Motor neuron (in vitro differentiated cells): ENCODE data around the gene CELA3A. TPM values are rescaled to one million over a fixed set of nuclear protein-coding genes. Genes with fewer than 3 reads are reported as not detected.
"Not testable (repeated sequence)": the region's sequence is repeated elsewhere in the genome, so short reads cannot be mapped to it uniquely, and the experiment has no call there.

Experiments used
- ATAC-seq, 8 experiments: fragments of 200-7000 bp; cut with Tn5 transposase; replicated peaks in 6 of 8; 2 replicates each; pipeline ENCODE4 v1.8.0; 2021; ENCODE audit warnings: mild to moderate bottlenecking in 8 of 8, moderate library complexity in 8 of 8
- H3K27ac ChIP-seq, 2 donors: fragments of 250-450 bp; sonication (Bioruptor Pico); 2 replicates each; pipeline ENCODE4 v1.9.0; 2021; ENCODE audit warnings: antibody characterized with exemption in 2 of 2, mild to moderate bottlenecking in 2 of 2, moderate library complexity in 1 of 2
- H3K4me1 ChIP-seq, 2 donors: fragments of 250-450 bp; sonication (Bioruptor Pico); replicated peaks in 1 of 2; 2 replicates each; pipeline ENCODE4 v1.6.1; 2021; ENCODE audit warnings: antibody characterized with exemption in 2 of 2, mild to moderate bottlenecking in 2 of 2, moderate library complexity in 1 of 2
- H3K4me3 ChIP-seq, 5 donors: fragments of 250-450 bp; sonication (Bioruptor Pico); 2 replicates each; pipeline ENCODE4 v1.9.0; 2021; ENCODE audit warnings: antibody characterized with exemption in 5 of 5, mild to moderate bottlenecking in 5 of 5, moderate library complexity in 4 of 5
- WGBS, 10 experiments: fragments of 450-650 bp; shearing (Covaris generic); methylation state at CpG; one replicate each; pipeline ENCODE4 v1.0.0; 2022; 5-methylcytosine and 5-hydroxymethylcytosine counted together
- in situ Hi-C, 9 experiments: fragments of 400-800 bp; cut with MboI; loops; one replicate each; pipeline ENCODE4 v1.15.0; 2021; ENCODE audit warnings: low sequenced_read_pairs in 9 of 9, low pct_unique_long_range_greater_than_20kb in 2 of 9; ENCODE audit not compliant: unreplicated experiment in 9 of 9
- total RNA-seq, 8 experiments: library from RNA; unstranded; fragments of 300-600 nt; gene quantifications; 2 replicates each; pipeline versions ENCODE4 v1.2.3 to v1.2.4, GENCODE V29; 2022

CELA3A gene
- total RNA-seq, 8 experiments from 2014 or later: 0.57 to 0.84 TPM; not detected in 6

- H3K27ac ChIP-seq, ATAC-seq, H3K4me1 ChIP-seq, H3K4me3 ChIP-seq: not testable (repeated sequence)
- in situ Hi-C loops: loop anchor here in 4 of 9 experiments (25.0 kb wide), 4 partner anchors 257 to 732 kb away; no protein-coding TSS in a partner anchor
- 22 to 100% (median 60%) methylated on average over 1 to 4 of the region's 5 CpGs; no CpG with 5 or more reads in 1 of the 10 experiments for WGBS, 10 experiments
These were observed 32.4 kb upstream of the CELA3A start for GRCh38 chr1:21969066-21969465.

- in situ Hi-C loops: loop anchor here in 4 of 9 experiments (25.0 kb wide), 4 partner anchors 258 to 733 kb away; no protein-coding TSS in a partner anchor
- 0 to 94% (median 19%) methylated on average over 1 to 4 of the region's 4 CpGs; no CpG with 5 or more reads in 5 of the 10 experiments for WGBS, 10 experiments
These were observed 30.9 kb upstream of the CELA3A start for GRCh38 chr1:21970523-21970922.

GRCh38 chr1:21972973-21973441, 28.4 kb upstream of the CELA3A start:
- in situ Hi-C loops: loop anchor here in 4 of 9 experiments (25.0 kb wide), 4 partner anchors 261 to 736 kb away; no protein-coding TSS in a partner anchor
- not testable (repeated sequence) for ATAC-seq, H3K27ac ChIP-seq, H3K4me1 ChIP-seq, H3K4me3 ChIP-seq
- WGBS, 10 experiments: 32 to 40% methylated on average over 1 to 2 of the region's 2 CpGs; no CpG with 5 or more reads in 8 of the 10 experiments

More at GRCh38 chr1:21970523-21970922, 30.9 kb upstream of the CELA3A start:
- ATAC-seq: peak in 2 of 8 experiments; percentile 33 to 39
- not testable (repeated sequence) for H3K27ac ChIP-seq, H3K4me1 ChIP-seq, H3K4me3 ChIP-seq

- not testable (repeated sequence) for H3K4me3 ChIP-seq, H3K27ac ChIP-seq, H3K4me1 ChIP-seq
- 67 to 90% (median 73%) methylated on average over 2 to 3 of the region's 8 CpGs; no CpG with 5 or more reads in 7 of the 10 experiments for WGBS, 10 experiments
- peak in 1 of 8 experiments; percentile 17 for ATAC-seq
- in situ Hi-C loops: loop anchor here in 4 of 9 experiments (25.0 kb wide), 4 partner anchors 262 to 737 kb away; no protein-coding TSS in a partner anchor
These were observed 27.5 kb upstream of the CELA3A start for GRCh38 chr1:21973948-21974347.

GRCh38 chr1:21974699-21975098, 26.8 kb upstream of the CELA3A start:
- in situ Hi-C loops: loop anchor here in 4 of 9 experiments (25.0 kb wide), 4 partner anchors 262 to 737 kb away; no protein-coding TSS in a partner anchor
- H3K27ac ChIP-seq, H3K4me3 ChIP-seq, H3K4me1 ChIP-seq: not testable (repeated sequence)
- 0 to 60% methylated on average over 1 of the region's 6 CpGs; no CpG with 5 or more reads in 8 of the 10 experiments for WGBS, 10 experiments
- ATAC-seq: peak in 1 of 8 experiments; percentile 87

- H3K4me3 ChIP-seq, ATAC-seq, in situ Hi-C loops, H3K4me1 ChIP-seq, H3K27ac ChIP-seq: not testable (repeated sequence)
- 70 to 100% (median 96%) methylated on average over 3 to 5 of the region's 9 CpGs; no CpG with 5 or more reads in 6 of the 10 experiments for WGBS, 10 experiments
These were observed 26.2 kb upstream of the CELA3A start for GRCh38 chr1:21975296-21975695.

GRCh38 chr1:21976703-21977239, 24.7 kb upstream of the CELA3A start, which contains the start of gene CELA3B:
Gene CELA3B (plus strand): TSS chr1:21977022. CDS start chr1:21977040, 18 bp downstream.
- H3K27ac ChIP-seq, ATAC-seq, H3K4me3 ChIP-seq, in situ Hi-C loops, H3K4me1 ChIP-seq: not testable (repeated sequence)
- WGBS, 10 experiments: 80 to 100% (median 90%) methylated on average over 1 to 6 of the region's 9 CpGs; no CpG with 5 or more reads in 4 of the 10 experiments

GRCh38 chr1:21978209-21978608, 23.2 kb upstream of the CELA3A start:
- ATAC-seq, in situ Hi-C loops, H3K4me3 ChIP-seq, H3K4me1 ChIP-seq, H3K27ac ChIP-seq: not testable (repeated sequence)
- 88 to 100% (median 95%) methylated on average over 1 to 8 of the region's 11 CpGs; no CpG with 5 or more reads in 7 of the 10 experiments for WGBS, 10 experiments

- in situ Hi-C loops, H3K4me1 ChIP-seq, H3K4me3 ChIP-seq, H3K27ac ChIP-seq: not testable (repeated sequence)
- peak in 3 of 8 experiments; percentile 60 to 71 (median 66) for ATAC-seq
- 100% methylated on average over 1 of the region's 21 CpGs; no CpG with 5 or more reads in 9 of the 10 experiments for WGBS, 10 experiments
These were observed 20.8 kb upstream of the CELA3A start for GRCh38 chr1:21980515-21981220.

- in situ Hi-C loops, H3K27ac ChIP-seq, H3K4me3 ChIP-seq, H3K4me1 ChIP-seq, ATAC-seq: not testable (repeated sequence)
- WGBS, 10 experiments: 50 to 100% methylated on average over 1 of the region's 4 CpGs; no CpG with 5 or more reads in 8 of the 10 experiments
These were observed 20.2 kb upstream of the CELA3A start for GRCh38 chr1:21981253-21981652.

GRCh38 chr1:21982122-21982521, 19.3 kb upstream of the CELA3A start:
- H3K27ac ChIP-seq, H3K4me1 ChIP-seq, in situ Hi-C loops, H3K4me3 ChIP-seq, ATAC-seq: not testable (repeated sequence)
- WGBS, 10 experiments: 40 to 100% (median 78%) methylated on average over 1 to 5 of the region's 6 CpGs; no CpG with 5 or more reads in 4 of the 10 experiments

GRCh38 chr1:21983539-21983938, 17.9 kb upstream of the CELA3A start:
- H3K4me3 ChIP-seq, H3K4me1 ChIP-seq, in situ Hi-C loops, H3K27ac ChIP-seq: not testable (repeated sequence)
- 67 to 100% methylated on average over 1 to 2 of the region's 15 CpGs; no CpG with 5 or more reads in 8 of the 10 experiments for WGBS, 10 experiments
- peak in 5 of 8 experiments; percentile 89 to 95 (median 91) for ATAC-seq

GRCh38 chr1:21985893-21986292, 15.6 kb upstream of the CELA3A start:
- H3K27ac ChIP-seq, ATAC-seq, H3K4me3 ChIP-seq, H3K4me1 ChIP-seq, in situ Hi-C loops: not testable (repeated sequence)
- no CpG with 5 or more reads among the region's 5 CpGs for WGBS, 10 experiments
